H1 (cell line): Measurements from ENCODE around the gene ABHD12B. TPM values are rescaled to one million over a fixed set of nuclear protein-coding genes. Genes with fewer than 3 reads are reported as not detected.

Experiments
- BCL11A ChIP-seq, 2 experiments: IDR thresholded peaks; one replicate each; pipeline ENCODE4 v1.6.1; 2011; ENCODE audit warnings: low read depth in 2 of 2, low read length in 2 of 2, mild to moderate bottlenecking in 2 of 2
- CHD2 ChIP-seq: IDR thresholded peaks from 2 replicates; pipeline ENCODE4 v1.6.1; 2012; ENCODE audit warnings: low read length, improper control_type of control experiment
- KDM1A ChIP-seq: fragments of 200-600, 300-600 bp; sonication (generic); IDR thresholded peaks from 2 replicates; pipeline ENCODE4 v1.7.1; 2016; ENCODE audit warnings: mild to moderate bottlenecking, low read length, borderline replicate concordance
- NANOG ChIP-seq: IDR thresholded peaks from 2 replicates; pipeline ENCODE4 v1.6.1; 2011; ENCODE audit warnings: low read length, low read depth, mild to moderate bottlenecking, inconsistent platforms; ENCODE audit not compliant: insufficient read depth, poor library complexity, severe bottlenecking
- NRF1 ChIP-seq: IDR thresholded peaks from 2 replicates; pipeline ENCODE4 v1.6.1; 2011; ENCODE audit warnings: mild to moderate bottlenecking, low read depth, low read length, improper control_type of control experiment
- POLR2AphosphoS5 ChIP-seq: IDR thresholded peaks from 2 replicates; pipeline ENCODE4 v1.6.1; 2011; ENCODE audit warnings: low read depth, low read length
- RXRA ChIP-seq: IDR thresholded peaks from 2 replicates; pipeline ENCODE4 v1.6.1; 2011; ENCODE audit warnings: low read depth, mild to moderate bottlenecking, low read length, moderate library complexity; ENCODE audit not compliant: insufficient read depth
- SP1 ChIP-seq: IDR thresholded peaks from 2 replicates; pipeline ENCODE4 v1.6.1; 2011; ENCODE audit warnings: low read depth, low read length
- SP2 ChIP-seq: IDR thresholded peaks from 2 replicates; pipeline ENCODE4 v1.6.1; 2012; ENCODE audit warnings: mild to moderate bottlenecking, low read length, inconsistent platforms
- polyA plus RNA-seq, 7 experiments: library from polyadenylated mRNA; depleted of rRNA in 3 of 7; stranded (reverse) in 5 of 7; unstranded in 2 of 7; fragments of >200 nt in 5 of 7; fragments of 200-250 nt in 2 of 7; gene quantifications; 1 replicate in 5 of 7; 2 replicates in 1 of 7; 4 replicates in 1 of 7; pipeline versions ENCODE4 v1.2.1 to v1.2.3, GENCODE V29; 2011 to 2013; ENCODE audit warnings: missing spikeins in 2 of 7, mixed read lengths in 2 of 7
- total RNA-seq: library from RNA; stranded (reverse); fragmentation: NEBNext Ultra II Directional; extraction: Animal tissue kit (Norgen Biotek cat#: 25700); gene quantifications from 2 replicates; pipeline ENCODE4 v1.2.1, GENCODE V29; 2021
- TF ChIP-seq, protein P1 (sequence below): fragments of 300-600 bp; sonication (generic); IDR thresholded peaks from 2 replicates; pipeline ENCODE4 v1.7.1; 2012; ENCODE audit warnings: low read length, moderate library complexity, mild to moderate bottlenecking, inconsistent platforms; ENCODE audit not compliant: insufficient replicate concordance
- TF ChIP-seq, protein P2 (sequence below): IDR thresholded peaks from 2 replicates; pipeline ENCODE4 v1.6.1; 2012; ENCODE audit warnings: inconsistent platforms

The ABHD12B gene
- total and polyA plus RNA-seq, 2 of the 8 experiments (the other 6 are each of a cell fraction or from before 2014, with no cell fraction given), result 4.0 to 102 TPM

- TF ChIP-seq, protein P1, sequence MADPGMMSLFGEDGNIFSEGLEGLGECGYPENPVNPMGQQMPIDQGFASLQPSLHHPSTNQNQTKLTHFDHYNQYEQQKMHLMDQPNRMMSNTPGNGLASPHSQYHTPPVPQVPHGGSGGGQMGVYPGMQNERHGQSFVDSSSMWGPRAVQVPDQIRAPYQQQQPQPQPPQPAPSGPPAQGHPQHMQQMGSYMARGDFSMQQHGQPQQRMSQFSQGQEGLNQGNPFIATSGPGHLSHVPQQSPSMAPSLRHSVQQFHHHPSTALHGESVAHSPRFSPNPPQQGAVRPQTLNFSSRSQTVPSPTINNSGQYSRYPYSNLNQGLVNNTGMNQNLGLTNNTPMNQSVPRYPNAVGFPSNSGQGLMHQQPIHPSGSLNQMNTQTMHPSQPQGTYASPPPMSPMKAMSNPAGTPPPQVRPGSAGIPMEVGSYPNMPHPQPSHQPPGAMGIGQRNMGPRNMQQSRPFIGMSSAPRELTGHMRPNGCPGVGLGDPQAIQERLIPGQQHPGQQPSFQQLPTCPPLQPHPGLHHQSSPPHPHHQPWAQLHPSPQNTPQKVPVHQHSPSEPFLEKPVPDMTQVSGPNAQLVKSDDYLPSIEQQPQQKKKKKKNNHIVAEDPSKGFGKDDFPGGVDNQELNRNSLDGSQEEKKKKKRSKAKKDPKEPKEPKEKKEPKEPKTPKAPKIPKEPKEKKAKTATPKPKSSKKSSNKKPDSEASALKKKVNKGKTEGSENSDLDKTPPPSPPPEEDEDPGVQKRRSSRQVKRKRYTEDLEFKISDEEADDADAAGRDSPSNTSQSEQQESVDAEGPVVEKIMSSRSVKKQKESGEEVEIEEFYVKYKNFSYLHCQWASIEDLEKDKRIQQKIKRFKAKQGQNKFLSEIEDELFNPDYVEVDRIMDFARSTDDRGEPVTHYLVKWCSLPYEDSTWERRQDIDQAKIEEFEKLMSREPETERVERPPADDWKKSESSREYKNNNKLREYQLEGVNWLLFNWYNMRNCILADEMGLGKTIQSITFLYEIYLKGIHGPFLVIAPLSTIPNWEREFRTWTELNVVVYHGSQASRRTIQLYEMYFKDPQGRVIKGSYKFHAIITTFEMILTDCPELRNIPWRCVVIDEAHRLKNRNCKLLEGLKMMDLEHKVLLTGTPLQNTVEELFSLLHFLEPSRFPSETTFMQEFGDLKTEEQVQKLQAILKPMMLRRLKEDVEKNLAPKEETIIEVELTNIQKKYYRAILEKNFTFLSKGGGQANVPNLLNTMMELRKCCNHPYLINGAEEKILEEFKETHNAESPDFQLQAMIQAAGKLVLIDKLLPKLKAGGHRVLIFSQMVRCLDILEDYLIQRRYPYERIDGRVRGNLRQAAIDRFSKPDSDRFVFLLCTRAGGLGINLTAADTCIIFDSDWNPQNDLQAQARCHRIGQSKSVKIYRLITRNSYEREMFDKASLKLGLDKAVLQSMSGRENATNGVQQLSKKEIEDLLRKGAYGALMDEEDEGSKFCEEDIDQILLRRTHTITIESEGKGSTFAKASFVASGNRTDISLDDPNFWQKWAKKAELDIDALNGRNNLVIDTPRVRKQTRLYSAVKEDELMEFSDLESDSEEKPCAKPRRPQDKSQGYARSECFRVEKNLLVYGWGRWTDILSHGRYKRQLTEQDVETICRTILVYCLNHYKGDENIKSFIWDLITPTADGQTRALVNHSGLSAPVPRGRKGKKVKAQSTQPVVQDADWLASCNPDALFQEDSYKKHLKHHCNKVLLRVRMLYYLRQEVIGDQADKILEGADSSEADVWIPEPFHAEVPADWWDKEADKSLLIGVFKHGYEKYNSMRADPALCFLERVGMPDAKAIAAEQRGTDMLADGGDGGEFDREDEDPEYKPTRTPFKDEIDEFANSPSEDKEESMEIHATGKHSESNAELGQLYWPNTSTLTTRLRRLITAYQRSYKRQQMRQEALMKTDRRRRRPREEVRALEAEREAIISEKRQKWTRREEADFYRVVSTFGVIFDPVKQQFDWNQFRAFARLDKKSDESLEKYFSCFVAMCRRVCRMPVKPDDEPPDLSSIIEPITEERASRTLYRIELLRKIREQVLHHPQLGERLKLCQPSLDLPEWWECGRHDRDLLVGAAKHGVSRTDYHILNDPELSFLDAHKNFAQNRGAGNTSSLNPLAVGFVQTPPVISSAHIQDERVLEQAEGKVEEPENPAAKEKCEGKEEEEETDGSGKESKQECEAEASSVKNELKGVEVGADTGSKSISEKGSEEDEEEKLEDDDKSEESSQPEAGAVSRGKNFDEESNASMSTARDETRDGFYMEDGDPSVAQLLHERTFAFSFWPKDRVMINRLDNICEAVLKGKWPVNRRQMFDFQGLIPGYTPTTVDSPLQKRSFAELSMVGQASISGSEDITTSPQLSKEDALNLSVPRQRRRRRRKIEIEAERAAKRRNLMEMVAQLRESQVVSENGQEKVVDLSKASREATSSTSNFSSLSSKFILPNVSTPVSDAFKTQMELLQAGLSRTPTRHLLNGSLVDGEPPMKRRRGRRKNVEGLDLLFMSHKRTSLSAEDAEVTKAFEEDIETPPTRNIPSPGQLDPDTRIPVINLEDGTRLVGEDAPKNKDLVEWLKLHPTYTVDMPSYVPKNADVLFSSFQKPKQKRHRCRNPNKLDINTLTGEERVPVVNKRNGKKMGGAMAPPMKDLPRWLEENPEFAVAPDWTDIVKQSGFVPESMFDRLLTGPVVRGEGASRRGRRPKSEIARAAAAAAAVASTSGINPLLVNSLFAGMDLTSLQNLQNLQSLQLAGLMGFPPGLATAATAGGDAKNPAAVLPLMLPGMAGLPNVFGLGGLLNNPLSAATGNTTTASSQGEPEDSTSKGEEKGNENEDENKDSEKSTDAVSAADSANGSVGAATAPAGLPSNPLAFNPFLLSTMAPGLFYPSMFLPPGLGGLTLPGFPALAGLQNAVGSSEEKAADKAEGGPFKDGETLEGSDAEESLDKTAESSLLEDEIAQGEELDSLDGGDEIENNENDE, result no peak
- no peak for TF ChIP-seq SP1
- TF ChIP-seq SP2, result no peak
- no peak for TF ChIP-seq NANOG
- TF ChIP-seq POLR2AphosphoS5, result no peak
- TF ChIP-seq, protein P2, sequence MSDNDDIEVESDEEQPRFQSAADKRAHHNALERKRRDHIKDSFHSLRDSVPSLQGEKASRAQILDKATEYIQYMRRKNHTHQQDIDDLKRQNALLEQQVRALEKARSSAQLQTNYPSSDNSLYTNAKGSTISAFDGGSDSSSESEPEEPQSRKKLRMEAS, result no peak
- TF ChIP-seq NRF1, result no peak
- TF ChIP-seq BCL11A (IDR thresholded peaks at IDR 0.05; ENCODE audit: low read depth in 2 of 2, low read length in 2 of 2), result no peak
- TF ChIP-seq CHD2, result no peak
- TF ChIP-seq RXRA, result no peak
- TF ChIP-seq KDM1A, result no peak
Measured at GRCh38 chr14:50828721-50829488, 42.9 kb upstream of the ABHD12B start (continued).
